GM19043 (cell line): ENCODE data around the gene CD86.
"Not testable (repeated sequence)": the region's sequence is repeated elsewhere in the genome, so short reads cannot be mapped to it uniquely, and the experiment has no call there.

ENCODE experiments used
- ATAC-seq: cut with Tn5 transposase; IDR thresholded peaks from one replicate; pipeline ENCODE4 v1.9.1; 2021; ENCODE audit warnings: low read depth; ENCODE audit not compliant: unreplicated experiment

Gene CD86

DNA sequence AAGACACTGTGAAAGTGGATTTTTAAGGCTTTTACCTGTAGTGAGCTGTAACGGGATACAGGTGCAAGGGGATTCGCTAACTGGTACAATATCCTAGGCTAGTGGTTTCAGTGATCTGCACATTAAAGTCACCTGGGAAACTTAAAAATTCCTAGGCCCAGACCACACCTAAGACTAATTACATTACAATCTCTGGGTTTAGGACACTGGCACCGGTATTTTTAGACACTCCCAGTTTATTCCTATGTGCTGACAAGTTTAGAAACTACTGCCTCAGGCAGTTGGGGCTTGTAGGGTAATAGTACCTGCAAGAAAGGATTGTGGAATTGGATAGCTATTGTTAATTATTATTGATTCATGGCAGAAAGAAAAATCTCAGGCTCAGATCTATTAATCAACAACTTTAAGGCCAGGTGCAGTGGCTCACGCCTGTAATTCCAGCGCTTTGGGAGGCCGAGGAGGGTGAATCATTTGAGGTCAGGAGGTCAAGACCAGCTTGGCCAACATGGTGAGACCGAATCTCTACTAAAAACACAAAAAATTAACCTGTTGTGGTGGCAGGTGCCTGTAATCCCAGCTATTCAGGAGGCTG lies 77.9 kb downstream of the CD86 start:
- ATAC-seq: no peak

DNA sequence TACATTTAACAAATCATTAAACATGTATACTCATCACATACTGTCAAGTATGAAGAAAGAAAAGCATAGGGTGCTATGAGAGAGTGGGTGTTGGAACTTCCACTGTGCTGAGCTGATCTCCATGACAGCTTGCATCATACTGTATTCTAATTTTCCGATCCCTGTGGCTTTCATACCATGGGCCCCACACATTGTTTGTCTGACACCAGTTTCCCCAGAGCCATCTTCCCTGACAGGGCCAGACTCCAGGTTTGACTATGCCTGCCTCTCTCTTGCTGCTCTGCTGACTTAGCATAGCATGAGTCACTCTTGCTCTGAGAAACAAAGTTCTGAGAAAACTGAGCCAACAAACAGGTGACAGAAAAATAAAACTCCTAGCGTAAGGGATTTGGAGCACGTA lies 91.3 kb downstream of the CD86 start:
- no peak for ATAC-seq

DNA sequence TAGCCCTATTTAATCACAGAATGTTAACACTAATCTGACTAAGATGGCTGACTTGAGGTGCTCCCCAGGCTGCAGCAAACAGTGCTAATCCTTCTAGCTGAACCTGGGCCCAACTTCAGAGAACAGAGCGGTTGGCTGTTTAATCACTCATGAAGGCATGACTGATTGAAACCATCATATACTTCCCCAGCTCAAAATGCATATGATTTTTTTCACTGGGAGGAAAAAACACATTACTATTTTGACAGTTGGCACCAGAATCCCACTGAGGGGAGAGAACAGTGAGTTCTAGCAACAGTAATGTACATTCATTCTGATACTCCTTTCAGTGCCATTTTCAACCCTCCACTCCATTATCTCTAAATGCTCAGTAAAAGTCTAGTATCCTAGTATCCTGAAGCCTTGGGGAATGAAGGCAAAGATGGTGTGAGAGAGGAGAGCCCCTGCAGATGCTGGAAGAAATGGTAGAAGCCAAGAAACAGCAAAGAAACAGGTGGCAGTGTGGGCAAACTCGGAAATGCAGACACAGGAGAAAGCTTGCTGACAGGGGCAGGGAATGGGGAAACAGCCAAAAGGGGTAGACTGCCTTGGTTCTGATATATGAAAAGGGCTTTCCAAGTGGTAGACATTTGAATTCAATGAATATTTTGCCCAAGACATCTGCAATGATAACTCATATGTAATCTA lies 93.9 kb downstream of the CD86 start:
- ATAC-seq: no peak

DNA sequence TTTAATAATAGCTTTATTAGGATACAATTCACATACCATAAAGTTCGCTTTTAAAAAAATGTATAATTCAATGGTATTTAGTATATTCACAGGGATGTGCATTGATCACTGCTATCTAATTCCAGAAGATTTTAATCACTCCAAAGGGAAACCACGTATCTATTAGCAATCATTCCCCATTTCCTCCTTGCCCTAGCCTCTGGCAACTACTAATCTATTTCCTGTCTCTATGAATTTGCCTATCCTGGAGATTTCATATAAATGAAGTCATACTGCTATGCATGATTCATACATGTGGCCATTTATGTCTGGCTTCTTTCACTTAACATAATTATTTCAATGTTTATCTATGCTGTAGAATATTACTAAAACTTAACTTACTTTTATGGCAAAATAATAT lies 96.3 kb downstream of the CD86 start:
- no peak for ATAC-seq

DNA sequence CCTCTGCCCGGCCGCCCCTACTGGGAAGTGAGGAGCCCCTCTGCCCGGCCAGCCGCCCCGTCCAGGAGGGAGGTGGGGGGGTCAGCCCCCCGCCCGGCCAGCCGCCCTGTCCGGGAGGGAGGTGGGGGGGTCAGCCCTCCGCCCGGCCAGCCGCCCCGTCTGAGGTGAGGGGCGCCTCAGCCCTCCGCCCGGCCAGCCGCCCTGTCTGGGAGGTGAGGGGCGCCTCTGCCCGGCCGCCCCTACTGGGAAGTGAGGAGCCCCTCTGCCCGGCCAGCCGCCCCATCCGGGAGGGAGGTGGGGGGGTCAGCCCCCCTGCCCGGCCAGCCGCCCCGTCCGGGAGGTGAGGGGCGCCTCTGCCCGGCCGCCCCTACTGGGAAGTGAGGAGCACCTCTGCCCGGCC lies 109.8 kb downstream of the CD86 start:
- not testable (repeated sequence) for ATAC-seq

DNA sequence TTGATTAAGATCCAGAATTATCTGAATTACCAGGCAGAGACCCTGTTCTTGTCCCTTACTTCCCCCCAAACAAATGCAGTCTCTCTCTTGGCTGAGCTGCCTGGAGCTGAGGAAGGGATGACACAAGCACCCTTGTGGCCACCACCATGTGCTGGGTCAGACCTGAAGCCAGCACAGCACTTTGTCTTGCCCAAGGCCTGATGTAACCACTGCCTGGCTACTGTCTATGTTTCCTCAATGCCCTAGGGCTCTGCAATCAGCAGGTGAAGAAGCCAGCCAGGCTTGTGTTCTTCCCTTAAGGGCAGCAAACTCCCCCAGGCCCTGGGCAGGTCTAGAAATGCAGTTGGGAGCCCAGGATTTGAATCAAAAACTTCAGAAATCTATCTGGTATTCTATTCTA lies 112.5 kb downstream of the CD86 start:
- ATAC-seq: no peak

DNA sequence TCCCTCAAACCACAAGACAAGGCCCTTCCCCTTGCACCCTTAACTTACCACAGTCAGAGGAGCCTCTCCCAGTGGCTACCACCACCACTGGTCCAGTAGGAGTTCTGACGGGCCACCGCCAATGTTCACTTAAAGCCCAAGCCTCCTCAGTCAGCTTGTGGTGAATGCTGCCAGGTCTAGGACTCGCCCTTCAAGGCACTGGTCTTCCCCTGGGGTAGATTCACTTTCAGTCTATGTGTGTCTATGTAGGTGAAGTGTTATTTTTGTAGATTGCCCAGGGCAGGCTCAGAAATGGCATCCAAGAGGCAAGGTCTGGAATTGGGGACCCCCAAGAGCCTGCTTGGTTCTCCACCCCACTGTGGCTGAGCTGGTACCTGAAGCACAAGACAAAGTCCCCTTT lies 112.9 kb downstream of the CD86 start:
- no peak for ATAC-seq

DNA sequence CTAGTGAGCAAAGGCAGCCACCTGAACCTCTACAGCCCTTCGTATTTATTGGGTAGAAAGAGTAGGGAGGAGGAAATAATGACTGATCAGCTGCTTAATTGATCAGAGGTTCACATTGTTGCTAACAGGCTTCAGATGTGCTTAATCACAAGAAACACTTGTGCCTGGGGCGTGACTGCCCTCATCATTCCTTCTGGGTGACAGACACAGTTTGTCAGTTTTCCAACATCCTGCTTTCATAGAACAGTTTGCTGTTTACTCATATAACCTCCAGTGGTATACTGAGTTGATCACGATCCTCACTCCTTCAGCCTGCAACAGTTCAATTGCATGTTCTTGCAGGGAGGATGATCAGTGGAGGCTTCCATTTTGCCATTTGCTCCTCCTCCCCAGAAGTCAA lies 114.7 kb downstream of the CD86 start:
- no peak for ATAC-seq
